SKM-1 treated with dmso at 0.1 percent for 144 hours (cell line): ENCODE measurements around the gene ARHGEF10L.

Source experiments
- DNase-seq: peaks from one replicate; lab custom pipeline; 2025; ENCODE audit not compliant: unreplicated experiment; lab: John Stamatoyannopoulos, UW

Gene ARHGEF10L

DNA sequence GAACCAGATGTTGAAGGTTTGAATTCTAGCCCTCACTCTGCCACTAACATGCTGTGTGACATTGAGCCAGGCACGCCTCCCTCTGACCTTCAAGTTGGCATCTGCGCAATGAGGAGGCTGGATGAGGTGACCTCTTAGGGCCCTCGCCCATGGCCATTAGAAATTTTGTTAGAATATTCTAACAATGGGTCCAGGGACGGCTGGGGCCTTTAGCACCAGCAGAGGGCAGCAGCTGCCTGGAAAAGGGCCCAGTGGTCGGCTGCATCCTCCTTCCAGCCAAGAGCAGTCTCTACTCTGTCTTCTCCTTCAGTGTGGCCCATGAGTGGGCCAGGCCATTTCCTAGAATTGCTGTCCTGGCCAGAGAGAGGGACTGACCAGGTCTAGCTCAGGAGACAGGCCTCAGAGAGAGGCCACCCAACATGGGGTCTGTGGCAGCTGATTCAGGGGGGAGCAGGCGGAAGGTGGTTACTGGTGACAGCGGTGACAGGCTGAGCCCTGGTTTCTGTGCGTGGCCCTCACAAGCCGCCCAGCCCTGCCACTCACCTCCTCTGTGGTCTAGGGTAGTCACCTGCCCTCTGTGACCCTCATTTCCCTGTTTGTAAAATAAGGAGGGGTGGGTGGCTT, 114.3 kb downstream of the ARHGEF10L start:
- peak; percentile 56 for DNase-seq

DNA sequence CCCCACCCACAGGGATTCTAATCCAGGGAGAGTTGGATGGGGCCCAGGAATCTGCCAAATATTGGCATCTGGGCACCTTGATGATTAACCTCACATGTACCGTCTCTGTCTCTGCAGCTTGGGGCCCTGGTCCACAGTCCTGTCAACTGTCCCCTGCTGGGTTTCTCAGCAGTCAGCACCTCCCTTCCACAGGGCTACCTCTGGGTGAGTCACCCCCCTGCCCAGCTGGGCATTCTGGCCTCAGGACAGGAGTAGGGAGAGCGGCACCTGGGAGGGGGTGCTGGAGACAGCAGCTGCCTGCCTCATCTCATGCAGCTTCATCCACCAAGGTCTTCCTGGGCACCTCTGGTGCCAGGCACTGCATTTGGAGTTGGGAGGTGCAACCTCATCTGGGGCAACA, 115.0 kb downstream of the ARHGEF10L start:
- DNase-seq: no peak

DNA sequence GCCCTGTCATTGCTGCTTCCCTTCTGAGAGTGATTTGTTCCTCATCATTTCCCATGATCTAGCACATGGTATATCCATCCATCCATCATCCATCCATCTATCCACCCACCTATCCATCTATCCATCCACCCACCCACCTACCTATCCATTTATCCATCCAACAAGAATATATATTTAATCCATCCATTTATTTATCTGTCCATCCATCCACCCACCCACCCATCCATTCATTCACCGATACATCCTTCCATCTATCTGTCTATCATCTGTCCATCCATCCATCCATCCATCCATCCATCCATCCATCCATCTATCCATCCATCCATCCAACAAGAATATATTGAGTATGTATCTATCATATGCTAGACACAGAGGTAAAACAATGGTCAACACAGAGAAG, 115.7 kb downstream of the ARHGEF10L start:
- no peak for DNase-seq

DNA sequence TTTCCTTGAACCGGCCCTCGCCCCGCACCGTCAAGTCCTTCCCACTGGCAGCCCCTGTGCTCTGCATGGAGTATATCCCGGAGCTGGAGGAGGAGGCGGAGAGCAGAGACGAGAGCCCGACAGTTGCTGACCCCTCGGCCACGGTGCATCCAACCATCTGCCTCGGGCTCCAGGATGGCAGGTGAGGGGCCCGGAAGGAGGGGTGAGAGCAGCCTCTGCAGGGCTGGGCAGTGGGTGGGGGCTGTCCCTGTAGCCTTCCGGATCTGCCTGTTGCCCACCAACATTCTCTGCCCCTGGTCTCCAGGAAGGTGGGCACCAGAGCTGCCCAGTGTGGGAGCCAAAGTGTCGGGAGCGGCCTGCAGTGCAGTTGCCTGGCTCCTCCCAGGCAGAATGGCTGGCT, 116.4 kb downstream of the ARHGEF10L start:
- DNase-seq: no peak

DNA sequence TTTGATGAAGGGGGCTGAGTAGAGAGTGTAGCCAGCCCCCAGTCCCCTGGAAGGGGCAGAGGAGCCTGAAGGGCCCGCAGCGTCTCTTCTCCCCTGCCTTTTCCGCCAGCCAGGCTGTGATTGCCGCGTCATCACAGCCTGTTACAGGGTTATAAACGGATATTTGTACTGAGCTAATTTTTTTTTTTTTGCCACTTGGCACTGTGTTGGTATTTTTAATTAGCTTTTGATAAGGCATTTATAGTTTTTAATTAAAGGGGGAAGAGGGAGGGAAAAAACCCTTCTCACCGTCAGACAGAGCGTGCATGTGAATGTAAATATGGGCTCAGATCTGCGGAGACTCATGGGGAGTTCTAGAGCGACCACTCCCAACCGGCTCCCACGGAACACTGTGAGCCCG, 117.9 kb downstream of the ARHGEF10L start:
- DNase-seq: no peak

DNA sequence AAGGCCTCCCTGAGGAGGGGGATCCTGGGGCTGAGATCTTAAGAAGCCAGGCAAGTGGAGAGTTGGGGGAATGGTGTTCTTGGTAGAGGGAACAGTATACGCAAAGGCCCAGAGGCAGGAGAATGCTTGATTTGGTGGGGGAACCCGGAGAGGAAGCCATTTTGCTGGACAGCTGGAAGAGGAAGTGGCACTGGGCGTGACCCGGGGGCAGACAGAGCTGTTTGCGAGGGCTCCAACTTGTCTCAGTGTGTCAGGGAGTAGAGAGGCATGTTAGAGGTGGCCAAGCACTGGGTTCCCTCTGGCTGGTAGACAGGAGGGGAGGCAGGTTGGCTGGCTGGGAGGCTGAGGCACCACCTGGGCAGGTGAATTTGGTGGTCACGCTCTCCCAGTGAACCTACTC, 119.3 kb downstream of the ARHGEF10L start:
- no peak for DNase-seq

DNA sequence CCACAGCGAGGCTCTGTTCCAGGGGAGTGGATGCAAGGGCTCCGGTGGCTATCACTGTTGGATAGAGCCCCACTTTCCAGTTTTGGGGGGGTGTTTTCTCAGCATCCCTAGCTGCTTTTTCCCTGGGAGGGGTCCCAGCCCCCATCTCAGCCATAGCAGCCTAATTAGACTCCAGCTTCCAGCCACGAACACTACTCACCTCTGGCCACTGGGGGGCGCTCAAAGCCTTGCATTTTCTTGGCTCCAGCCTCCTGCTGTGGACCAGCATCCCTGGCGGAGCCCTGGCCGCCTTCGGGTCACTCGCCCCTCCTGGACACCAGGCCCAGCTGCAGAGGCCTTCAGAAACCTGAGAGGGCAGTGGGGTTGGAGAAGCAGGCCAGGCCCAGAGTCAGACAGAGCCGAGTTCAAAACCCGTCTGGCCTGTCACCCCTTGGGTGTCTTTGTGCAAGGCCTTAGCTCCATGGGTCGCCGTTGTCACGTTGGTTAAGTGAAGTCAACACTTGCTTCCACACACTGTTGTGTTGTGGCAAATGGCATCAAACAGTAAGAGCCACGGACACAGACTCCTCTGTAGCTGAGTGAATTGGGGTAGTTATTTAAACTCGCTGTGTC, 122.2 kb downstream of the ARHGEF10L start:
- DNase-seq: peak; percentile 27

DNA sequence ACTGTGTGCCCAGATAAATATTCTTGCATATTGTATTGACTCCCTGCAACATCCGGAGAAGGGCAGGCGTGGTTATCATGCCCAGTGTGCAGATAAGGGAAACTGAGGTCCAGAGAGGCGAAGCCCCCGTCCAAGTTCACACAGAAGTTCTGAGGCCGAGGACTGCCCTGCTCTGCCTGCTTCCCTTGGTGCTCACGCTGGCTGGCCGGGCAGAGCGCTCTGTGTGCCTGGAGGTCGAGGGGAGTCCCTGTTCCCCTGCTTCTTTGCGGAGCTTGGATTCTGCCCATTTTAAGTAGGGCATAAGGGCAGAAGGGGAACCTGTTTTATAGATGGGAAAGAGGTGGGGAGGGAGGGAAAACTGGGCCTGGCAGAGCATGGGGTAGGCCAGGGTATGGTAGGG, 122.8 kb downstream of the ARHGEF10L start:
- no peak for DNase-seq

DNA sequence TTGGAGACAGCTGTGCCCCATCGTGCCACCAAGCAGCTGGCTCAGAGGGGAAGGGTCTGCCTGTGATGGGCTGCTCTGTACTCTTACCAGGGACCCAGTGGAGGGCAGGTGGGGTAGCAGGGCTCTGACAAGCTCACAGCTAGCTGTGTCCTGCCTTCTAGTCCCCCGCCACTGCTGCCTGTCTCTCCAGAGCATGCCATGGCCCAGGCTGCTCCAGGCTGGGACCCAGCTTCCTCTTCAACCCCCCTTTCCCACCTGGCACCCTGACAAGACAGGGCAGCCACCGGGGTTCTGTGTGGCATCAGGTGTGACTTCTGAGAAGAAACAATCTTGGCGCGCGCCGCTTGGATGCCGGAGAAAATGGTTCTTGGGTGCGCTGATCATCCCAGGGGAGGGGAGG, 123.3 kb downstream of the ARHGEF10L start:
- DNase-seq: no peak

DNA sequence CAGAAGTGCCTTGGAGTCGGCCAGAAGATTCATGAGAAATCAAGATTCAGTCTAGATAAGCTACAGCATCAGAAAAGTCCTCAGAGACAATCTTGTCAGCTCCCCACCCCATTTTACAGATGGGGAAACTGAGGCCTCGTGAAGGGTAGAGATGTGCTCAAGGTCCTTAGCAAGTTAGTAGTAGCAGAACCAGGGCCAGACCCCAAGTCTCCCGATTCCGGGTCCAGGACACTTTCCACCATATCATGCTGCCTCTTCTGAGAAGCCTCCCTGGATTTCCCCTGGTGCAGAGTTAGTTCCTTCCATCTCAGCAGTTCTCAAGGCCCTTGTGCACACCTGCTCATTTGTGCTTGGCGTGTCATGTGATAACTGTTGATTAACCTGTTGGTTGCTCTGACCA, 124.1 kb downstream of the ARHGEF10L start:
- DNase-seq: no peak

DNA sequence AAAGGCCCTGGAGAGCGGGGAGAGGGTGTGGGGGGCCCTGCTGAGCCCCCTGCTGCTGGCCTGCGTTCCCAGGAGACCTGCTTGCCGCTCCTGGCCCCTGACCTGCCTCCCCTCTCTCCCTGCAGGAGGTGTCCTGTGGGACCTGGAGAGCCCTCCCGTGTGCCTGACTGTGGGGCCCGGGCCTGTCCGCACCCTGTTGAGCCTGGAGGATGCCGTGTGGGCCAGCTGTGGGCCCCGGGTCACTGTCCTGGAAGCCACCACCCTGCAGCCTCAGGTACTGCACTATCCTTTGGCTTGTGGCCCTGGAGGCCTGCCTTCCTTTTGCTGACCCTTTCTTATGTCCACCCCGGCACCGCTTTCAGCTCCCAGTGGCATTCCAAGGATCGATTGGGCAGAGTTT, 124.8 kb downstream of the ARHGEF10L start:
- no peak for DNase-seq

DNA sequence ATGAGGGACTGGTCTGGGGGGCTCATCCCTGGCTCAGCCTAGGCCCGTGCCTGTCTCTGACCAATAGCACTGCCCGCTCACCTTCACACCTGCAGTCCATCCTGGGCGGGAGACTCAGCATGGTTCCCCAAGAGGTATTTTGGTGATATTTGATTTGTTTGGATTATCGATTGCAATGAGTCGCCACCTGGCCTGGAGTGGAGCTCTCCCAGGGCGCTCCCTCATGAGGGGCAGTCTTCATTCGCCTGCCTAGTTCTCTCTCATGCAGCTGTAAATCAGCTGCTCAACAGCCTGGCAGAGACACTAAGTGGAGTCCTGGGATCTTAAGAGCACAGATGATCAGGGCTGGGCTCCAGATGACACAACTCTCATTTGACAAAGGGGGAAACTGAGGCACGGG, 125.6 kb downstream of the ARHGEF10L start:
- no peak for DNase-seq

DNA sequence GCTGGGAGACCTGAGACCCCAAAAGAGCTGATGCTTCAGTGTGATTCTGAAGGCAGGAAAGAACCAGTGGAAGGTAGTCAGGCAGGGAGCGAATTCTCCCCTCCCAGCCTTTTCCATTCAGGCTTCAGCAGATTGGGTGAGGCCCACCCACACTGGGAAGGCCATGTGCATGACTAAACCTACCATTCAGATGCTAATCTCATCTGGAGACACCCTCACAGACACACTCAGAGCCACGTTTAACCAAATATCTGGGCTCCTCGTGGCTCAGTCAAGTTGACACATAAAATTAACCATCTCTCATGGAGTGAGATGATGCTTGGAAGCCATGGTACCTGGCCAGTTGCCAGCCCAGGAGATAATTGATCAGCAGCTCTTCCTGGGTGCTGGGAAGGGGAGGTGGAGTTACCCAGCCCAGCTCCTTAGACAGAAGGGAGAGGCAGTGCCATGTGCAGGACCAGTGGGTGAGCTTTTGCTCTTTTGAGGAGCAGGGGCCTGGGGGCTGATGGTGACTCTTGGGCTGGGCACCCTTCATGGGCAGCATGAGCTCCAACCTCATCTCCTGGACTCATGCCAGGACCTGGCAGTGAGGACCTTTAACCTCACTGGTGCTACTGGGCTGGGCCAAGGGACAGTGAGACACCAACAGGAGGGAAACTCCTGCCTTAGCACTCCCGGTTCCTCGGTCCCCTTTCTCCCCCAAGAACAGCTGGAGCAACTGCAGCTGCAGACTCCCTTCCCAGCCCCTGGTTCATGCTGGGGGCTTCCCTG, 126.6 kb downstream of the ARHGEF10L start:
- DNase-seq: no peak

DNA sequence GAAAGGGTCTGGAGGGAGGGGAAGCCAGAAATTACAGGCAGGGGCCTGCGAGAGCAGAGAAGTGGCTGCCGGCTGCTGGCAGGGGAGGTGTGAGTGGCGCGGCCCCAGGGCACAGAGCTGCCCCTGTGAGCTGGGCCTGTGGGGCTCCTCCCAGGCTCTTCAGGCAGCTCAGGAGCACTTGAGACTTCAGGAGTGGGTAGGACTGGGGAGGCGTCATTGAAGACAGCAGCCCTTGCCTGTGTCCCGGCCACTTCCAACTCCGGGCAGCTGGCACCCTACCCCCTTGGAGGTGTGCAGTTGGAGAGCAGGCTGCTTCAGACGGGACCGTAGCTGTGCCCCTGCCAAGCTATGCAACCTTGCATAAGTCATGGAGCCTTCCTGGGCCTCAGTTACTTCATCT, 128.1 kb downstream of the ARHGEF10L start:
- no peak for DNase-seq

DNA sequence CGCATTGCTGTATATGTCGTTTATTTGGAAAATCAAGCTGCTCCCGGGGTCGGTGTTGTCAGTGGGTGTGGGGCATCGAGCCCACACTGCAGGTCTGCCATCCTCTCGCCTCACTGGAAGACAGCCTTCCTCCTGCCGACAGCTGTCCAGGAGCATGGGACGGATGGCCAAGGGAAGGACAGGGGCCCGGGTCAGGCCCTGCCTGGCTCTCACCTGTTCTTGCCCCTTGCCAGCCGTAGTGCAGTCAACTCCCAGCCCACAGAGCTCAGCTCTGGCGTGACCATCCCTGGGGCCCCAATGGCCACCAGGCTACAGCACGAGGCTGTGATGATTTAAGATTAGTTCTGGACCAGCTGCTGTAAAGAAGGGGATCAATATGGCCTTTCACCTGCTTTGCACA, 128.7 kb downstream of the ARHGEF10L start:
- DNase-seq: no peak

DNA sequence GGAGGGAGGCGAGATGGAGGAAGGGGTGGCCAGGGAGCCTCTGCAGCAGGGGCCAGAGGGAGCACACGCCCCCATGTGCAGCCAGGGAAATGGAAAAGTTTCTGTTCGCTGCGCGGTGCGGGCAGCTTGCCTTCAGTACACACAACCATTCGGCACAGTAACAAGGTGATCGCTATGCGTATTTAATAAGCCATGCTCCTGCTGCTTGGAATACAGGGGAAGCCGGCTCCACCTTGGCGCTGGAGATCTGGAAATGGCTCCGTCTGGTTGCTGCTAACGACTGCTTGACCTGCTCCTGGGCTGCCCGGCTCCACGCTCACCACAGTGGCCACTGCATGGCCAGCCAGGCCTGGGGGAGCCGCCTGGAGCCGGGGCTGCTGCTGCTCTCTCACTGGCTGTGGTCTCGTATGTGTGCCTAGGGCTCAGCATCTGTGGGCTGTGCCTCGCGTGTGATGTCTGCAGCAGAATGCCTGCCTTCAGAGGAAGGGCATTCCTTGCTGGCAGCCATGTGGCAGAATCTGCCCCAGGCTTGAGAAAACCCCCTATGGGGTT, 129.2 kb downstream of the ARHGEF10L start:
- DNase-seq: no peak

DNA sequence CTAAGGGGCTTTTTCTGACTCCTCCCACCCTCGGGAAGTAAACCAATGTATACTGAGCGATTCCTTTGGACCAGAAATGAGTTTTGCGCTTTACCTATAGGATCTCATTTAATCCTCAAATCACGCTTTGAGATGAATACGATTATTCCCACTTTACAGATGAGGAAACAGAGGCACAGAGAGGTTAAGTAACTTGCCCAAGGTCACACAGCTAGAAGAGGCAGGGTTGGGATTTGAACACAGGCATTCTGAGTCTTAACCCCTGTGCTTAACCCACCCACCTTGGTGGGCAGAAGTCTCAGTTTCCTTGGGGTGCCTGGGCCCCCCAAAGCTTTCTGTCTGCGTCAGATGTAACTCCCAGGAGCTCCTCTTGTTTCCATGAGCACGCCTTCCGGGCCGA, 129.8 kb downstream of the ARHGEF10L start:
- DNase-seq: no peak

DNA sequence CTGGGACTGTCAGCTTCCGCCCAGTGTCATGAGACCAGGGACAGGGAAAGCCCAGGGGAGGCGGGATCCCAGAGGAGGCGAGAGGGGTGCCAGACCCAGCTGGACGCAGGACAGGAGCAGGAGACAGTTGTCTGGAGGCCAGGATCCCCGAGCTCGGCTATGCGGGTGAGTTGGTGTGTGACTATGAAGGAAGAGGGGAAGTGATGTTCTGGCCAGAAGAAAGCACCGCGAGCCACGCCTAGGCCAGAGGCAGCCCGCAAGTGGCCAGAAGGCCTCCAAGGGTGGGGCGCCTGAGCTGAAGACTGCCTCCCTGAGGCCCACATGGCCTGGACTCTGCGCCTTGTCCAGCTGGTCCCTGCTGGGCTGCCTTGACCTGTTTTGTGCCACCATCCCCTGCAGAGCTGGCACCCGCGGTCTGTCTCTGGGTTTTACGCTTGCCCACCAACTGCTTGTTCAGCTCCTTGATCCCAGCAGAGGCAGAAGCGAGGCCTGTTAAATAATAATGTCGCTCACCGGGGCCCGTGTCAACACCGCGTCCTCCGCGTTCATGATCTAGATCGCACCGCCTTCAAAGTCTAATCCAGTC, 130.5 kb downstream of the ARHGEF10L start:
- no peak for DNase-seq

DNA sequence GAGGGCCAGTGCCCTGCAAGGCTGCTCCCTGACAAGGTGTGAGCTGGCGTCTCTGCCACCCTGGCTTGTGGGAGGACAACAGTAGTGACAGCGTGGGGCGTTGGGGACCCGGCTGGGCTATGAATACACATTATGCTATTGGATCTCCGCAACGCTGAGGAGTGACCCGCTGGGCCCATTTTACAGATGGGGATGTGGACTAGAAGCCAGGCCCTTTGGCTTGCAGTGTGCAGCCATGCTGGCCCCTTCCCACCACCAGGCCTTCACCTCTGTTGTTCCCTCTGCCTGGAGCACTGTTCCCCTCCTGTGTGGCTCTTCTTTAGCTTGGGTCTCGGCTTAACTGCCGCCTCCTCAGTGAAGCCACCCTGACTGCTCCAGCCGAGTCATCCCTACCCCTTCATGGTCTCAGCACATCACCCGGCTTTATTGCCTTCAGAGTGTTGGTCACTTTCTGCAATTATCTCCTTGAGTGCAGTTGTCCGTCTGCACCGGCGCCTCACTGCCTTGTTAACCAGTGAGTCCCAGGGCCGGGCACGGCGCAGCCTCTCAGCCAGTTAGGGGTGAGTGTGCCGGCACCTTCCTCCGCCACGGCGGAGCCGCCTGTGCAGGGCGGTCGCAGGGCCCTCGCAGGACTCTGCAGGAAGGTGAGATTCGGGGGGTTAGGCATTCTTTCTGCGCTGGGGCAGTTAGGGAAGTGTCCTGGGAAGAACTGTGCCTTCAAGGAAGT, 131.3 kb downstream of the ARHGEF10L start:
- no peak for DNase-seq

DNA sequence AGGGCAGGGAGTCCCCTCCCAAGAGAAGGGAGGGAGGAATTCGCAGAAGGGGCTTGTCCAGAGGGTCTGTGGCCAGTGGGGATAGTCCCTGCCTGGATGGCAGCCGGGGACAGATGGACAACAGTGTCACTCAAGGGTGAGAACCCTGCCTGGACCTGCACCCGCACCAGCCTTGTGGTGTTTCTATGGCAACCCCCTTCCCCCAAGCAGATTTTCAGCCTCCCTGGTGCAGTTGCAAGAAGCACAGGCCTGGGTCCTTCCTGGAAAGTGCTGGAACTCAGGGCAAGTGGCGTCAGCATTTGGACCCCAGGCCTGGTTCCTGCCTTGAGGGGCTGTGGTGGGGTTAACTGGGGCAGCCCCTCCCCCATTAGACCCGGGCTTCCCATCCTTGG, 131.8 kb downstream of the ARHGEF10L start:
- DNase-seq: no peak

DNA sequence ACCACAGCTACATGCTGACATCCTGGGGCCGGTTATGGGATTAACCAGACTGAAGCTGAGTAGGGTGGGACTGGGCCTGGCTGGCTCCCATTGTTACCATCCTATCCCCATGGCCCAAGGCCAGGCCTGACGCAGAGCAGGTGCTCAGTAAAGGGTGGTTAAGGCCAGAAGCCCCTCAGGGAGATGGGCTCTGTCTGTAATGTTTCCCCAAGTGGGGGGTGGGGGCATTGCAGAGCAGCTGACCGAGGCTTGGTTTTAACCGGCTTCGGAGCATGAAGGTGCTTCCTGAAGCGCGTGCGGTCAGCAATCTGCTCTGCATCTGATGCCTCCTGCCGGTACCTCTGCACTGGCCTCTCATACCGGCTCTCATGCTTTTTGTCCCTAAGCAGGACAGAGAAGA, 132.2 kb downstream of the ARHGEF10L start:
- no peak for DNase-seq
